RPMI8226 (cell line): Measurements from ENCODE around the gene THSD7A.

Experiments
- DNase-seq: peaks from one replicate; pipeline ENCODE4 v3.0.0-alpha.2; 2015

THSD7A gene

GRCh38 chr7:11747715-11748485, 84.1 kb downstream of the THSD7A start:
- DNase-seq: no peak

DNA sequence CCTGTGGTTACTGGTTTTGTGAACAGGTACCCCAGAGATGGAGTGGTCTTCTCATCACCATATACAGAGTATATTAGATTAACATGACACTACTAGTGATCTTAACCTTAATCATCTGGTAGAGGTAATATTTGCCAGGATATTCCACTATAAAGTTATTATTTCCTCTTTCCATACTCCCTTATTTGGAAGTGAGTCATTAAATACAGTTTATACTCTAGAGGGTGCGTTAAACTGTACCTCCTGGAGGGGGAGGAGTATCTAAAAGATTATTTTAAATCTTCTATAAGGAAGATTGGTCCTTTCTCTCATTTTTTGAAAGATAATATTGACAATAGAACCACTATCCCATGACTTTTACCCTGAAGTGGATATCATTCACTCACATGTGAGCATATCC, 85.4 kb downstream of the THSD7A start:
- DNase-seq: no peak

- no peak for DNase-seq
Observed at GRCh38 chr7:11743548-11743947, 88.5 kb downstream of the THSD7A start.

GRCh38 chr7:11743016-11743415, 89.0 kb downstream of the THSD7A start:
- no peak for DNase-seq

- no peak for DNase-seq
Observed at GRCh38 chr7:11742496-11742895, 89.5 kb downstream of the THSD7A start.

GRCh38 chr7:11737723-11738122, 94.3 kb downstream of the THSD7A start:
- DNase-seq: no peak

DNA sequence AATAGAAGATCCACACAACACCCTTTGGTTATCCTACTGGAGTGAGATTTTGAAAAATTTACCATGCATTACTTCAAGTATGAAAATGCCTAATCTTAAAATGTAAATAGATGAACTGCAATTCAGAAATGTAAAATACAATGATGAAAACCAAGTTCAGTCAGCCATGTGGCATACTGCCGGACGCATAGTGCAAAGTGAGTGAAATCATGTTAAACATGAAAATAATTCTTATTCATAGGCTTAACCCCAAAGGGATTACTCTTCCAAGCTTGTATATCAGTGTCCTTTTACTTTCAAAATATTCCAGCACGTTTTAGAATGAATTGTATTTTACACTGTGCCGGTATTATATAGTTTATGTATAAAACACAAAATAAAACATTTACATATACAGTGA, 99.8 kb downstream of the THSD7A start:
- no peak for DNase-seq

GRCh38 chr7:11730725-11731124, 101.3 kb downstream of the THSD7A start:
- DNase-seq: no peak

- DNase-seq: no peak
Observed at GRCh38 chr7:11727864-11728263, 104.1 kb downstream of the THSD7A start.

DNA sequence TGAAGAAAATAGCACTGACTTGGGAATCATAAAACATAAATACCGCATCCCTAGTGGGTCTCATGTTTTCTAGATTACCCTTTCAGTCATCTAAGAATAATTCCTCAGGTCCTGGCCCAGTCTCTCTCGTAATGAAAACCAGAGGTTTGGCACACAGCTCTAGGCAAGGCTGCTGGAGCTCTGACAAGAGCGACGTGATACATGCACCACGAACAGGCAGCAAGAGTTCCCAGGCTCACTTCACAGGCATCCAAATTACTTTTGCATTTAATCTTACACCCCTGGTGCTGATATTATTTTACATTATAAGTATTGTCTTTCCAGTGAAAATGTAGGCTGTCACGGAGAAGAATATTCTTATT, 105.2 kb downstream of the THSD7A start:
- no peak for DNase-seq

DNA sequence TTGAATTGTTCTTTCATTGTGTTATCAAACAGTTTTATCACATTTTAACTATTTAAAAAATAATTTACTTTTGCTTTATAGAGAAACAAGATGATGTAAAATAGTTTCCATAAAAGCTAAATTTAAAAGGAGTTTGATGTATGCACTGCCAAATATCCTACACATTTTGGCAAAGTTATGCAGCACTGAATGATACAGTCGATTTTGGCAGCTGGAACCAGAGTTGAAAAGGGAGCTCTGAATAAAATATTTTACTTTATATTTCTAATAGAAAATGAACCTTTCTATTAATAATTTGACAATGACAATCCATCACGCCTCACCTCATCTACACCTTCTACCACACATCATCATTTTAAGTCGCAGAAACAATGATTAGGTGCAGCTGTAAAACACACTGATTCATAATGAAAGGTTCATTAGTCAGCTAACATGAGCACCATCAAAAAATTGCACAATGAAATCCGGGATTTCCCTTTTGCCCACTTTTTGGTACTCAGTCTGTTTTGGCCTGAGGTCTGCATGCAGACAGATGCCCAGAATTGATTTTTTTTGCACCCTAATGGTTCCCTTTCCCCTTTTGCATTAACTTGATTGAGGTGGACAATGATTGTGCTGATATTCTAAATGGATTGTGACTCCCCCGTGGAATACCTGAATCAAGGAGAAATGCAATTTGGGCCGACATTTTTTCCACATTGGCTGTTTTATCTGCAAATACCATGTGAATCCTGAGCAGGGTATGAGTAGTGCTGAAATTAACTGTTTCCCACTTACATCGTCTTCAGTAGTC, 105.8 kb downstream of the THSD7A start:
- no peak for DNase-seq

DNA sequence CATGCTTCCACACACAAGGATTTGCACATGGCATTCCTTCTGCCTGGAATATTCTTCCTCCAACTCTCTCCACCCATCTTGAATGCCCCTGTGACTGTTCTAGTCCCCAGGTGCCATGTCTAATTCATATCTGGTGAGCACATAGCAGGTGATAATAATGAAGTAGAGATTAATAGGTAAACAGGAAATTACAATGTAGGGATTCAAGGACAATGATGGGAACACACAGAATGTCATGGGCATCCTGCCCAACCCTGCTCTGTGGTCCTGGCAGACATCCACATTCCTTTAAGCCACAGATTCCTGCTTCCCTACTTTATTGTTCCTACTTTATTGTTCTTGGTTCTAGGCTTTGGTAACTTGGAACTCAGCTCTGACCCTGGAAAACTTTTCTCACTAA, 115.8 kb downstream of the THSD7A start:
- DNase-seq: no peak

DNA sequence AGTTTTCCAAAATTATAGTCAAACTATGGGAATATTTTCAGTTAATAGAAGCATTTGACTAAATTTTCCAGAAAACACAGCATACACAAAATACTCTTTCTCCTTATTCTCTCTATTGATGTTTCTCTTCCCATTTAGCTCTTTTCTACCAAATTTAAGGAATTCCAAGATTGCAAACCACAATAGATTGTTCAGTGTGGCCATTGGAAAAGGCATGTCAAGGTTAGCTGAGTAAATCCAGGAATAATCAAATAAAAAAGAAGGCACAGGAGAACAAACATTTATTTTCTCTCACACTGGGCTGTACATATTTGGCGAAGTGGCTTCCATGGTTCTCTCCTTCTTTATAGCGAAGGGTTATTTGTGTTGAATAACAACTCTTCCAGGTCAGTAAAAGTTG, 117.3 kb downstream of the THSD7A start:
- no peak for DNase-seq

DNA sequence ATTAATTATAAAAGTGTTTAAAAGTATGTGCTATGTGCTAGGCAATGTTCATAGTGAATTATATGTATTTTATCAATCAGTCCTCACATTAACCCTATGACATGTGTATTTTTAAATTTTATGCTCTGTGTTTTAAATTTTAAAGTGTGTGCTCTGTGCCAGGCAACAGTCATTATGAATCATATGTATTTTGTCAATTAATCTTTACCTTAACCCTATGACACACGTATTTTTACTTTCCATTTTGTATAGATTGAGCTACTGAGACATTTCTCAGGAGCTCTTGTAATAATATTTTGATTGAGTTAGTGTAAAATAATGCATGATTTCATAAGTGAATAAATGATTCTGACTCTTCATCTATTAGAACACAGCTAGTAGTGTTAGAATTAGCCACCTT, 117.8 kb downstream of the THSD7A start:
- DNase-seq: no peak

DNA sequence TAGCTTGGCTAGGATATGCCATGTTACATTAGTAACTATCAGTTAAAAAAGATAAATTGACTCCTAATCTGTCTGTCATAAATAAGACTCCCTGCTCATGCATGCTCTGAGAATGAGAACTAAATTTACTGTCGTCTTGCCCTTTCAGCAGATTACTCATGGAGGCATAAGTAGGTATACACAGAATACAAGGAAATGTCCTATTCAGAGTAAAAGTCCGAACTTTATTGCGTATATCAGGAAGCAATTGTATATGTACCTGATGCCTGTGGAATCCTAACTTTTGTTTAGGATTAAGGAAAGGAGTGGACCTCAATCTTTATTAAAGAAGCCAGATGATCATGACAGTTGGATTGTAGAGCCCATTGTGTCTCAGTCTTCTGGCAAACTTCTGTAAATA, 118.6 kb downstream of the THSD7A start:
- no peak for DNase-seq

- no peak for DNase-seq
Observed at GRCh38 chr7:11710377-11710776, 121.6 kb downstream of the THSD7A start.

DNA sequence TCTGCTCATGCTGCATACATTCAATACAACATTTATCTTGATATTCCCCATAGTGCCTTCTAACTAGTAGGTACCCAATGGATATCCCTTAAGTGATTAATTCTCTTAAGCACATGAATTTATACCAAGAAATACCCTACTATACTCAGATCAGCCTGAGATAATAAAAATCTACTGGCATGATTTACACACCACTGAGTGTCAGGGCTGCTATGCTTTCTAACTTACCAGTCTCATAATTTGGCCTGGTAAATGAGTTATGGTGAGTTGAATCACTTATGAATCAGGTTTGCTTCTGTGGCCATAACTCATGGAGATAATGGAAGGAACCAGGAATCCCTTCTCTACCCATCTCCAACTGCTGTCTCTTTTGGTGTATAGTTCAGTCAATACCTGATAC, 122.8 kb downstream of the THSD7A start:
- DNase-seq: no peak

DNA sequence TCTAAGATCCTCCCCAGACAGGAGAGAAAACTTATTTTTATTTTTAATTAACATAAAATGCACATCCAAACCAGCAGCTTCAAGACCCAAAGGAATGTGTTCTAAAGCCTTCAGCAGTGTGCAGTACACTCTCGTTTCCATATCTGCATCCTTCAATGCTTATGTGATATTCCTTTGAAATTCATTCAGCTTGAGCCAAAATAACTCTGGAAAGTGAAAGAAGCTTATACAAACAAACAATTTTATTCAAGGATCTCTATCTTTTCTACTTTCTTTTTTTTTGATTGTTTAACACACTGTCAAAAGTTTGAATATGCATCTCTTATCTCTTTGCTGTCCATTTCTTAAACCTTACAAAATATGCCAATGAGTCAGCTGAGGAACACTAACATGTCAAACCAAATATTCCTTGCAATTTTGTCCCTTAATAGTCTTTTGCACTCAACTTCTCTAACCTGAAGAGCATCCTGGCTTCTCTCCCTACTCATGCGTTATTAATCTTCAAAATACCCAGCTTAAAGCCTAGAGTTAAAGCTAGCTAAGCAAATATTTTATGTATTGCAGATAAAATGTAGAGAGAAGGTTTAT, 124.3 kb downstream of the THSD7A start:
- DNase-seq: no peak

GRCh38 chr7:11706666-11707605, 125.1 kb downstream of the THSD7A start:
- no peak for DNase-seq

DNA sequence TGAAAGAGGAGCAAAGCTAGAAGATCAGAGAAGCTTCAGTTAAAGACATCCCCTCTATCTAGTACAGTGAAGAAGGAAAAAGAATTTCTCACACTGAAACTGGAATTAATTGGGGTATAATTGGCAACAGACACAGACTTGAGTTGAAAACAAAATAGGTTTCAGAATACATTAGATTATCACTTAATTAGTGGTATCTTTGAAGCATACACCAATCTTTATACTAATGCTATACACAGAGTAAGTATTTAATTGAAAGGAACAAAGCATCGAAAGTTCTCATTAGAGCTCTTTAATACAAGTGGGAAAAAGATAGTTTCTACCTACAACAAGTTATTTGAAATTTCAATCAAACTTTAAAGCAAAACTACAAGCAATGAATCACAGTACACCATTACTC, 128.2 kb downstream of the THSD7A start:
- no peak for DNase-seq

- no peak for DNase-seq
Observed at GRCh38 chr7:11702938-11703337, 129.1 kb downstream of the THSD7A start.

DNA sequence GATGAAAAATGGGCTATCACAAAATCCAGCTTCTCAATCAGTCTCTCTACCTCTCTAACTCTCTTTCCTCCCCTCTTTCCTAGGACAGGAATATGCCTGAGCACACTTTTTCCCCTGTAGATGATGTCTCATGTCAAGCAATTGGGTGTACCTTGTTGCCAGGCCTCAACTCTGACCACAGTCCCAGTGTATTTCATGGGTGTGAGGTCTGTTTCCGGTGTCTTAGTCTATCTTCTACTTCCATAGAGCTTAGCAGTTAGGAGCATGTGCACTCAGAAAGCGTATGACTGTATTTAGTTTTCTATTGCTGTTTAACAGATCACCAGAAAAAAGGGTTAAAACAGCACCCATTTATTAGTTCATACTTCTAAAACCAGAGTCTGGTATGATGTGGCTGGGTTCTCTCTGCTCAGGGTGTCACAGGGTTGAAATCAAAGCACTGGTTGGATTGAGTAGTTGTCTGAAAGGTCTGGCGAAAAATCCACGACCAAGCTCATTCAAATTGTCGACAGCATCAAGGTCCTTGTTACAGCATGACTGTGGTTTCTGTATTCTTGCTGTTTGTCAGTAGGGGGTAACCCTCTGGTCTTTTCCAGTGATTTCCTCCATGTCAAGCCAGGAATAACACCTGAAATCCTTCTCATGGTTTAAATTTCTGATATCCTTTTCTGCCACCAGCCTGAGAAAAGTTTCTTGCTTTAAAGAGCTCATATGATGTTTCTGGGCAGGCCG, 130.0 kb downstream of the THSD7A start:
- no peak for DNase-seq
